ENCODE results near the gene LTBP1. TPM values are rescaled to one million over a fixed set of nuclear protein-coding genes. Genes with fewer than 3 reads are reported as not detected.

The LTBP1 gene
- total RNA-seq, 2 experiments from 2014 or later, result 61.1 to 82.6 TPM

GRCh38 chr2:33314541-33314940 is 367.8 kb downstream of the LTBP1 start:
- Histone ChIP-seq H4K20me1 (ENCODE audit: insufficient read depth, low read length) (no peaks in the 10 kb centered on the region), H3K36me3 (ENCODE audit: insufficient read depth, low read length) (peaks cover 90% of the 10 kb centered on the region), H3K9me3 (ENCODE audit: low read length) (no peaks in the 10 kb centered on the region), H3K27ac (ENCODE audit: low read depth, low read length, poor library complexity, severe bottlenecking) (no peak overlapping the region), H3K4me1 (ENCODE audit: insufficient read depth, low read length, poor library complexity, severe bottlenecking) (no peaks in the 10 kb centered on the region), H3K4me3 (ENCODE audit: low read depth, low read length, poor library complexity, severe bottlenecking) (no peak overlapping the region), H2AFZ (ENCODE audit: low read length) (no peak overlapping the region), H3K79me2 (ENCODE audit: insufficient read depth, low read depth, low read length) (no peaks in the 10 kb centered on the region), H3K4me2 (ENCODE audit: low read length) (no peak overlapping the region), H3K9me2 (ENCODE audit: insufficient read depth, low read length) (no peaks in the 10 kb centered on the region)
- CTCF ChIA-PET (ENCODE audit: unreplicated experiment), result no interaction called here
- TF ChIP-seq EZH2phosphoT487 (IDR thresholded peaks at IDR 0.05; ENCODE audit: borderline replicate concordance, low read depth, low read length) (no peak), CTCF (conservative IDR thresholded peaks at IDR 0.05; ENCODE audit: low read length) (no peak)
- intact Hi-C loops (cut with micrococcal nuclease; ENCODE audit: unreplicated experiment), result no loop called here
- DNase-seq (ENCODE audit: low spot score), result no peak
- POLR2A ChIA-PET, result no interaction called here
- BruUV-seq (replicated peaks), result no TSS peak

- H4K20me1 ChIP-seq (ENCODE audit: insufficient read depth, low read length), result no peaks in the 10 kb centered on the region
- no peaks in the 10 kb centered on the region for H3K4me1 ChIP-seq (ENCODE audit: insufficient read depth, low read length, poor library complexity, severe bottlenecking)
- H3K27ac ChIP-seq (ENCODE audit: low read depth, low read length, poor library complexity, severe bottlenecking), result no peak overlapping the region
- BruUV-seq (replicated peaks), result no TSS peak
- no peak overlapping the region for H2AFZ ChIP-seq (ENCODE audit: low read length)
- H3K9me3 ChIP-seq (ENCODE audit: low read length), result no peaks in the 10 kb centered on the region
- ChIA-PET CTCF (ENCODE audit: unreplicated experiment) (no interaction called here), POLR2A (interaction anchor here (0.6 to 1.0 kb wide), 2 partner anchors 34 to 61 kb away, joined by 3 read pairs; no protein-coding TSS in a partner anchor)
- intact Hi-C loops (cut with micrococcal nuclease; ENCODE audit: unreplicated experiment), result no loop called here
- H3K4me2 ChIP-seq (ENCODE audit: low read length), result no peak overlapping the region
- H3K79me2 ChIP-seq (ENCODE audit: insufficient read depth, low read depth, low read length), result no peaks in the 10 kb centered on the region
- DNase-seq (ENCODE audit: low spot score), result no peak
- H3K4me3 ChIP-seq (ENCODE audit: low read depth, low read length, poor library complexity, severe bottlenecking), result no peak overlapping the region
- no peaks in the 10 kb centered on the region for H3K9me2 ChIP-seq (ENCODE audit: insufficient read depth, low read length)
- no peak for TF ChIP-seq EZH2phosphoT487 (IDR thresholded peaks at IDR 0.05; ENCODE audit: borderline replicate concordance, low read depth, low read length)
- TF ChIP-seq CTCF (conservative IDR thresholded peaks at IDR 0.05; ENCODE audit: low read length), result no peak
- peaks cover 91% of the 10 kb centered on the region for H3K36me3 ChIP-seq (ENCODE audit: insufficient read depth, low read length)
Observed at GRCh38 chr2:33316328-33316727, 369.6 kb downstream of the LTBP1 start.

GRCh38 chr2:33317369-33318007 is 370.7 kb downstream of the LTBP1 start:
- Histone ChIP-seq H3K4me3 (ENCODE audit: low read depth, low read length, poor library complexity, severe bottlenecking) (no peak overlapping the region), H3K27ac (ENCODE audit: low read depth, low read length, poor library complexity, severe bottlenecking) (no peak overlapping the region), H3K4me2 (ENCODE audit: low read length) (no peak overlapping the region), H4K20me1 (ENCODE audit: insufficient read depth, low read length) (no peaks in the 10 kb centered on the region), H2AFZ (ENCODE audit: low read length) (no peak overlapping the region), H3K9me3 (ENCODE audit: low read length) (no peaks in the 10 kb centered on the region), H3K4me1 (ENCODE audit: insufficient read depth, low read length, poor library complexity, severe bottlenecking) (peaks cover 9% of the 10 kb centered on the region), H3K36me3 (ENCODE audit: insufficient read depth, low read length) (peaks cover 91% of the 10 kb centered on the region), H3K79me2 (ENCODE audit: insufficient read depth, low read depth, low read length) (no peaks in the 10 kb centered on the region), H3K9me2 (ENCODE audit: insufficient read depth, low read length) (no peaks in the 10 kb centered on the region)
- POLR2A ChIA-PET, result interaction anchor here (0.6 kb wide), 1 partner anchor 569 kb away, joined by 3 read pairs; no protein-coding TSS in a partner anchor
- CTCF ChIA-PET (ENCODE audit: unreplicated experiment), result no interaction called here
- intact Hi-C loops (cut with micrococcal nuclease; ENCODE audit: unreplicated experiment), result no loop called here
- no peak for TF ChIP-seq EZH2phosphoT487 (IDR thresholded peaks at IDR 0.05; ENCODE audit: borderline replicate concordance, low read depth, low read length)
- no peak for TF ChIP-seq CTCF (conservative IDR thresholded peaks at IDR 0.05; ENCODE audit: low read length)
- no TSS peak for BruUV-seq (replicated peaks)
- DNase-seq (ENCODE audit: low spot score), result no peak
